ENCODE data around the gene C10orf67. TPM values are rescaled to one million over a fixed set of nuclear protein-coding genes. Genes with fewer than 3 reads are reported as not detected.

C10orf67 gene
- total RNA-seq, 1 donor from 2014 or later, result 1.6 TPM

DNA sequence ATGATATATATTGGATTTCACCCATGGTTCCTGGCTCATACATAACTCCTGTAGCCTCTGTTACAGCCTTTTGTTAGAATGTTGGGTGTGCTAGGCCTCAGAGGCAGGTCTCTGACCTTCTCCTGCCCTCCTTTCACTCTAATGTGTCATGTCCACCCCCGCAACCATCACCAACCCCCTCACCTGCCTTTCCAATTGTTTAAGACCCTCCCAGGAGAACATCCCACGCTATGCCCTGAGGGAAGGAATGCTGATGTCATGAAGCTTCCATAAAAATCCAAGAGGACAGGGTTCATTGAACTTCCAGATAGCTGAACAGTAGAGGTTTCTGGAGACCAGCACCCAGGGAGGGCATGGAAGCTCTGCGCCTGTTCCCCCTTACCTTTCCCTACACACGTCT lies 30.8 kb upstream of the C10orf67 start:
- Histone ChIP-seq H3K27ac (peak overlapping the region; percentile 2), H3K36me3 (no peaks in the 10 kb centered on the region), H3K4me3 (no peak overlapping the region), H3K4me1 (no peaks in the 10 kb centered on the region), H3K27me3 (no peaks in the 10 kb centered on the region), H3K9me3 (no peaks in the 10 kb centered on the region)
- intact Hi-C loops (cut with DNase I), result no loop called here
- TF ChIP-seq, protein P1, sequence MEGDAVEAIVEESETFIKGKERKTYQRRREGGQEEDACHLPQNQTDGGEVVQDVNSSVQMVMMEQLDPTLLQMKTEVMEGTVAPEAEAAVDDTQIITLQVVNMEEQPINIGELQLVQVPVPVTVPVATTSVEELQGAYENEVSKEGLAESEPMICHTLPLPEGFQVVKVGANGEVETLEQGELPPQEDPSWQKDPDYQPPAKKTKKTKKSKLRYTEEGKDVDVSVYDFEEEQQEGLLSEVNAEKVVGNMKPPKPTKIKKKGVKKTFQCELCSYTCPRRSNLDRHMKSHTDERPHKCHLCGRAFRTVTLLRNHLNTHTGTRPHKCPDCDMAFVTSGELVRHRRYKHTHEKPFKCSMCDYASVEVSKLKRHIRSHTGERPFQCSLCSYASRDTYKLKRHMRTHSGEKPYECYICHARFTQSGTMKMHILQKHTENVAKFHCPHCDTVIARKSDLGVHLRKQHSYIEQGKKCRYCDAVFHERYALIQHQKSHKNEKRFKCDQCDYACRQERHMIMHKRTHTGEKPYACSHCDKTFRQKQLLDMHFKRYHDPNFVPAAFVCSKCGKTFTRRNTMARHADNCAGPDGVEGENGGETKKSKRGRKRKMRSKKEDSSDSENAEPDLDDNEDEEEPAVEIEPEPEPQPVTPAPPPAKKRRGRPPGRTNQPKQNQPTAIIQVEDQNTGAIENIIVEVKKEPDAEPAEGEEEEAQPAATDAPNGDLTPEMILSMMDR (IDR thresholded peaks at IDR 0.05), result no peak
- ATAC-seq (no peak), DNase-seq (no peak)

DNA sequence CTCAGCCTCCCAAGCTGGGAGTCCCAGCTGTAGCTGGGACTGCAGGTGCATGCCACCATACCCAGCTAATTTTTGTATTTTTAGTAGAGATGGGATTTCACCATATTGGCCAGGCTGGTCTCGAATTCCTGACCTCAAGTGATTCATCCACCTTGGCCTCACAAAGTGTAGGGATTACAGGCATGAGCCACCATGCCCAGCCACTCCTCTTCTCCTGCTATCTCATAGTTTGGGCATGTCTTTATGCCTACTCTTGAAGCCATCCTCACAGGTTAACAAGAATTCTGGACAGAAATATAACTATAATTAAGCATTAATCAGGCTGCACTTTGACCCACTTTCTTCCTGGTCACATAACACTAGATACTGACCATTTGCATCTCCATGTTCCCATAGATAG lies 28.6 kb upstream of the C10orf67 start:
- H3K4me1 ChIP-seq, result no peaks in the 10 kb centered on the region
- DNase-seq, result no peak
- H3K27me3 ChIP-seq, result no peaks in the 10 kb centered on the region
- TF ChIP-seq, protein P1 (IDR thresholded peaks at IDR 0.05), result no peak
- ATAC-seq, result no peak
- H3K27ac ChIP-seq, result no peak overlapping the region
- H3K4me3 ChIP-seq, result no peak overlapping the region
- intact Hi-C loops (cut with DNase I), result no loop called here
- H3K9me3 ChIP-seq, result no peaks in the 10 kb centered on the region
- no peaks in the 10 kb centered on the region for H3K36me3 ChIP-seq

DNA sequence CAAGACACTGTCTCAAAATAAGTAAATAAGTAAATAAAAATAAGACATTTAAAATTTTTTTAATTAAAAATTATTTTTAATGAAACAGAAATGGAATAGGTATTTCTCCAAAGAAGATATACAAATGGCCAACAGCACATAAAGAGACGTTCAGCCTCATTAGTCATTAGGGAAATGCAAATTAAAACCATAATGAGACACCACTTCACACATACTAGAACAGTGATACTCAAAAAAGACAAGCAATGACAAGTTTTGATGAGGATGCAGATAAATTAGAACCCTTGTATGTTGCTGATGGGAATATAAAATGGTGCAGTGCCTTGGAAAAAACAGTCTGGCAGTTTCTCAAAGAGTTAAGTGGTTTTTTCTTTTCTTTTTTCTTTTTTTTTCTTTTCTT lies 26.5 kb upstream of the C10orf67 start:
- Histone ChIP-seq H3K9me3 (no peaks in the 10 kb centered on the region), H3K27me3 (no peaks in the 10 kb centered on the region), H3K36me3 (no peaks in the 10 kb centered on the region), H3K4me3 (no peak overlapping the region), H3K4me1 (no peaks in the 10 kb centered on the region), H3K27ac (no peak overlapping the region)
- no peak for DNase-seq
- no peak for ATAC-seq
- intact Hi-C loops (cut with DNase I), result no loop called here
- TF ChIP-seq, protein P1 (IDR thresholded peaks at IDR 0.05), result no peak

DNA sequence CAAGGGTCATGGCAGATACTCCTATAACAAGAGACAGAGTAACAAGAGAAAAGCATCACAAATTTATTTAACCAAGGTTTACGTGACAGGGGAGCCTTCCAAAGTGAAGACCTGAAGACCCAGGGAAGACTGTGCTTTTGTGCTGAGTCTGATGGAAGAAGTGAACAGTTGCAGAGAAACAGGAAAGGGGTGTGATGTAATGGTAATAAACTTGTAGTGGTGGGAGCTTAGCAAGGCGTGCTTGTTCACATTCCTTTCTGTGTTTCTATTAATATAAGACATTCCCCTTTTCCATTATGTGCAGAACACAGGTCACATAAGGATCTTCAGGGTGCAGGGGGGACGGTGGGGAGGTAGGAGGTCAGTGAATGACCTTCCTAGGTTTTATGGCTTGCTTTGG lies 25.5 kb upstream of the C10orf67 start:
- Histone ChIP-seq H3K4me3 (no peak overlapping the region), H3K4me1 (no peaks in the 10 kb centered on the region), H3K27ac (no peak overlapping the region), H3K27me3 (no peaks in the 10 kb centered on the region), H3K36me3 (no peaks in the 10 kb centered on the region), H3K9me3 (no peaks in the 10 kb centered on the region)
- intact Hi-C loops (cut with DNase I), result no loop called here
- peak; percentile 20 for ATAC-seq
- TF ChIP-seq, protein P1 (IDR thresholded peaks at IDR 0.05), result no peak
- no peak for DNase-seq

DNA sequence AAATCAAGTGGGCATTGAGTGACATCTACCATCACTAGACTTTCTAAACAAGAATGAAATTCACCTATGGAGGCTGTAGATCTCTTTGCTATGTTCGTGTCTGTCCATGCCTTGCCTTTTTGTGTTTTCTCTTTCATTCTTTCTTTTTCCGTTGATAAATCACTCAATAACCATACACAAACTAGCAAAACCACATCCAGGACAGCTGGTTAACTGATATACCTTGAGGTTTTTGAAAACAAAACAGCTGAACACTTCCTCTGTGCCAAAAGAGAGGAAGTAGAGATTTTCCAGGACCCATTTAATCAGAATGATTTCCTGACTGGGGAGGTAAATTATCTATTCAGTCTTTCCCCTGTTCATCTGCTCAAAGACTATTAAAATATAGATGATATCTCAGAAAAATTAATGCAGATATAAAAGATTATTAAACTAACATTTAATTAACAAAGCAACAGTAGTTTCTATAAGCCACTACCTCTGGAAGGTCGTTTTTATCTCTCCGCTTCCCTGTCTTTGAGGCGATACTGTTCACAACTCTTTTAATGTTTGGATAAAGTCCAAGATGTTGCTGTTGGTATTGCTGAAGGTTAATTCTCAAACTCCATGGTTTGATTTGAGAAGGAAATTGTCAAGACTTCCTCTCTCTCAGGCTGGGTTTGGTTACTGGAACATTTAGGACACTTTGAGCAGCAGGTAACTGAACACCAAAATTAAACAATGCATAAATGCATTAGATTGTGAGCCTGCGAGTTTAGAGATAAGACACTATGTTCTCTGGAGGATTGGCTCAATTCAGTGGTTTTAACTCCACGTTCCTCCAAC lies 24.4 kb upstream of the C10orf67 start:
- no peaks in the 10 kb centered on the region for H3K27me3 ChIP-seq
- intact Hi-C loops (cut with DNase I), result no loop called here
- no peaks in the 10 kb centered on the region for H3K36me3 ChIP-seq
- H3K27ac ChIP-seq, result no peak overlapping the region
- H3K9me3 ChIP-seq, result no peaks in the 10 kb centered on the region
- no peak overlapping the region for H3K4me3 ChIP-seq
- TF ChIP-seq, protein P1 (IDR thresholded peaks at IDR 0.05), result no peak
- no peak for ATAC-seq
- no peaks in the 10 kb centered on the region for H3K4me1 ChIP-seq
- no peak for DNase-seq

Measured in upper lobe of right lung (tissue), 1 donor.